C4-2B (cell line): ENCODE results near the gene ATP5ME.

Experiments used
- CTCF ChIP-seq: fragments of 450-650 bp; conservative IDR thresholded peaks from 2 replicates; pipeline ENCODE4 v1.5.1; 2017; ENCODE audit warnings: mild to moderate bottlenecking
- ZFX ChIP-seq: fragments of 450-650 bp; IDR thresholded peaks from 2 replicates; pipeline ENCODE4 v1.6.1; 2017

- TF ChIP-seq CTCF (no peak), ZFX (no peak)
Observed at GRCh38 chr4:628311-628741, 45.8 kb downstream of the ATP5ME start.
